Rectal smooth muscle tissue (tissue), 1 donor: ENCODE measurements around the gene SMAD7.

Source experiments
- H3K27ac ChIP-seq: one replicate; pipeline ENCODE4 v1.7.0; 2013; ENCODE audit warnings: low read depth, low read length, inconsistent platforms
- H3K27me3 ChIP-seq: one replicate; pipeline ENCODE4 v1.7.0; 2013; ENCODE audit warnings: low read length; ENCODE audit not compliant: control insufficient read depth, insufficient read depth
- H3K36me3 ChIP-seq: one replicate; pipeline ENCODE4 v1.7.0; 2013; ENCODE audit warnings: low read length; ENCODE audit not compliant: control insufficient read depth, insufficient read depth
- H3K4me1 ChIP-seq: one replicate; pipeline ENCODE4 v1.7.0; 2013; ENCODE audit warnings: low read length; ENCODE audit not compliant: control insufficient read depth, insufficient read depth
- H3K4me3 ChIP-seq: one replicate; pipeline ENCODE4 v1.7.0; 2013; ENCODE audit warnings: low read length
- H3K9ac ChIP-seq: one replicate; pipeline ENCODE4 v1.7.0; 2013; ENCODE audit warnings: low read length

Gene SMAD7

GRCh38 chr18:48950536-48951447 is at the start of gene SMAD7:
Gene SMAD7, minus strand, starts transcription at chr18:48950965. Its CDS starts 541 bp downstream, at chr18:48950424.
- H3K27me3 ChIP-seq: no peaks in the 10 kb centered on the region
- H3K4me1 ChIP-seq: peaks cover 28% of the 10 kb centered on the region
- H3K36me3 ChIP-seq: no peaks in the 10 kb centered on the region
- peak within 1 kb of the TSS; percentile 92 for H3K27ac ChIP-seq
- peak within 1 kb of the TSS; percentile 58 for H3K9ac ChIP-seq
- peak within 1 kb of the TSS; percentile 83 for H3K4me3 ChIP-seq

DNA sequence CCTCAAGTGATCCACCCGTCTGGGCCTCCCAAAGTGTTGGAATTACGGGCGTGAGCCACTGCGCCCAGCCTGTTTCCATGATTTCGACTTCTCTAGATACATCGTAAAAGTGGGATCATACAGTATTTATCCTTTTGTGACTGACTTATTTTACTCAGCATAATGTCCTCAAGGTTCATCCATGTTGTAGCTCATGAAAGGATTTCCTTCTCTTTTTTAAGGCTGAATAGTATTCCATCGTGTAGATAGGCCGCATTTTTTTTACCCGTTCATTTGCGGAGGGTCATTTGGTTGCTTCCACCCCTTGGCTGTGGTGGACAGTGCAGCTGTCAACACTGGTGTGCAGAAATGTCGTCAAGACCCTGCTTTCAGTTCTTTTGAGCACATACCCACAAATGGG is 48.8 kb upstream of the SMAD7 start:
- H3K9ac ChIP-seq: no peak overlapping the region
- H3K27me3 ChIP-seq: no peaks in the 10 kb centered on the region
- H3K36me3 ChIP-seq: no peaks in the 10 kb centered on the region
- no peak overlapping the region for H3K27ac ChIP-seq
- H3K4me1 ChIP-seq: peaks cover 15% of the 10 kb centered on the region
- H3K4me3 ChIP-seq: no peak overlapping the region

DNA sequence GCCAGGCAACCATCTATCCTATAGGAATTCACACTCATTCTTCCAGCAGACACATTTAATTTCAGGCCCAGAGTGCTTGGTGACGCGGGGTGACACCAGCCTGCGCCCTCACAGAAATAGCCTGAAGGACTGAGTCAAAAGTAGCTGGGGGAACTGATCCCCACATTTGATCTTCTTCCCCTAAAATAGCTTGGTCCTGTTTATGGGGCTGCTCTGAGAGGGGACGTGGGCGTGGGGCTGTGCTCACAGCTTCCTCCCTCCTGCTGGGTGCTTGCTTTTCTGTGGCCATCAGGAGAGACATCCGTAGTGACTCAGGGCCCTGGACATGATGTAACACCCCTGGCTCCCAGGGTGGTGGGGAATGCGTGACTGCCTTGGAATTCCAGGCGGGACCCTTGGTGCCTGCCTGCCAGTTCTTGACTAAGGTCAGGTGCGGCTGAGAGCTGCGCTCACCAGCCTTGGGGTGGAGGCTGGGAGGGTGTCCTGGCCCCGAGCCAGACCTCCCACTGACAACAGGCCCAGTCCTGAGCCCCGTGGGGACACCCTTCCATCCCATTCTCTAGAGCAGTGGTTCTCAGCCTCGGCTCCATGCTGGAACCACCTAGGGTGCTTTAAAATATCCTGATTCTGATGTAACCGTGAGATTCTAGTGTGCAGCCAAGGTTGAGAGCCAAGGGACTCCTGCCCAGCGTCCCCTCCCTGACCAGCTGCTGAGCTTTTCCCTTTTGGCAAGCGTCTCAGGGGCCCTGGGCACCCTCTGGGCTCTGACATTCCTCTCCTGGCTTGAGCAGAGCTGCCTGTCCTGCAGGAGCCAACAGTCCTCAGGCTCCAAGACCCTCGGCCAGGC is 47.4 kb upstream of the SMAD7 start:
- peak overlapping the region; percentile 65 for H3K27ac ChIP-seq
- no peak overlapping the region for H3K9ac ChIP-seq
- no peaks in the 10 kb centered on the region for H3K27me3 ChIP-seq
- peaks cover 26% of the 10 kb centered on the region for H3K4me1 ChIP-seq
- H3K4me3 ChIP-seq: no peak overlapping the region
- no peaks in the 10 kb centered on the region for H3K36me3 ChIP-seq

- no peak overlapping the region for H3K4me3 ChIP-seq
- peak overlapping the region; percentile 65 for H3K27ac ChIP-seq
- no peak overlapping the region for H3K9ac ChIP-seq
- no peaks in the 10 kb centered on the region for H3K36me3 ChIP-seq
- H3K27me3 ChIP-seq: no peaks in the 10 kb centered on the region
- peaks cover 27% of the 10 kb centered on the region for H3K4me1 ChIP-seq
Measured at GRCh38 chr18:48997681-48997984, 46.9 kb upstream of the SMAD7 start.

GRCh38 chr18:48996901-48997463 is 46.2 kb upstream of the SMAD7 start:
- no peak overlapping the region for H3K9ac ChIP-seq
- H3K27me3 ChIP-seq: no peaks in the 10 kb centered on the region
- peaks cover 27% of the 10 kb centered on the region for H3K4me1 ChIP-seq
- peak overlapping the region; percentile 16 for H3K27ac ChIP-seq
- H3K36me3 ChIP-seq: no peaks in the 10 kb centered on the region
- no peak overlapping the region for H3K4me3 ChIP-seq

GRCh38 chr18:48996041-48996440 is 45.3 kb upstream of the SMAD7 start:
- Histone ChIP-seq H3K9ac (no peak overlapping the region), H3K27ac (no peak overlapping the region), H3K4me1 (peaks cover 27% of the 10 kb centered on the region), H3K4me3 (no peak overlapping the region), H3K27me3 (no peaks in the 10 kb centered on the region), H3K36me3 (no peaks in the 10 kb centered on the region)

DNA sequence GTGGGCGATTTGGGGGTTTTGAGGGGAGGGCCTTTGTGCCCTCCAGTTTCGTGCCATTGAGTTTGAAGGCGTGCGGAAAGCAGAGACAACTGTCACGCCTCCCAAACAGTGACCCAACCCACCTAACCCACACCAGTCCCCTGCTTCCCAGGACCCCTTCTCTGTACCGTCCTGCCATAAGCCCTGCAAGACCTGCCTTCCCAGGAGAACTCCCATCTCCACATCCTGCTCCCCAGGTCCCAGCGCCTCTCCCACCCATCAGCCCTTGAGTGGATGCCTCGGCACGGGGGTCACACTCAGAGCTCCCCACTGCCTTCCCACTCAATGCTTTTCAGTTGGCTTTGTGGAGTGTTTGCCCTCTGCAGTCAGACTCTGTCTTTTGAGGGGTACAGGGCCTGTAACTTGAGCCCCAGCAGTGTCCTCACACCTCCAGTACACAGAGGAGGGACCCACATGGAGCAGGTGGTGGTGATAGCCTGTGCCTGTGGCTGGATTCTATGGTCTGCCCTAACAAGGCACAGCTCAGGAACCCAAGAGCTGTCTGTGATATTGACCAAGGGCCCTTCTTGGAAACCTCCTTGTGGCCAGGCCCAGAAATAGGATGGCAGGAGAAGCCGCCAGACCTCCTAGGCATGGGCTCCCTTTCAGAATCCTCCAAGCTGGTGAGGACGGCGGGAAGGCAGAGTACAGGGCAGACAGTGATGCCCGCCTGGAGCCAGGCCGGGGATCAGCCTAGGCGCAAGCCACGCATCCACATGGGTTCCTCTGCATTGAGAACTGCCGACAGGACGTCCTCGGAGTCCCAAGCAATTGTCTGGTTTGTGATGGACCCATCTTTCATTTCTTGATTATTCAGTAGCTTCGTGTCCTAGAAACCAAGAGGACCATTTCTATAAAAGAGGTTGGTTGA is 44.4 kb upstream of the SMAD7 start:
- Histone ChIP-seq H3K9ac (no peak overlapping the region), H3K27ac (peak overlapping the region; percentile 70), H3K4me3 (no peak overlapping the region), H3K4me1 (peaks cover 27% of the 10 kb centered on the region), H3K27me3 (no peaks in the 10 kb centered on the region), H3K36me3 (no peaks in the 10 kb centered on the region)

DNA sequence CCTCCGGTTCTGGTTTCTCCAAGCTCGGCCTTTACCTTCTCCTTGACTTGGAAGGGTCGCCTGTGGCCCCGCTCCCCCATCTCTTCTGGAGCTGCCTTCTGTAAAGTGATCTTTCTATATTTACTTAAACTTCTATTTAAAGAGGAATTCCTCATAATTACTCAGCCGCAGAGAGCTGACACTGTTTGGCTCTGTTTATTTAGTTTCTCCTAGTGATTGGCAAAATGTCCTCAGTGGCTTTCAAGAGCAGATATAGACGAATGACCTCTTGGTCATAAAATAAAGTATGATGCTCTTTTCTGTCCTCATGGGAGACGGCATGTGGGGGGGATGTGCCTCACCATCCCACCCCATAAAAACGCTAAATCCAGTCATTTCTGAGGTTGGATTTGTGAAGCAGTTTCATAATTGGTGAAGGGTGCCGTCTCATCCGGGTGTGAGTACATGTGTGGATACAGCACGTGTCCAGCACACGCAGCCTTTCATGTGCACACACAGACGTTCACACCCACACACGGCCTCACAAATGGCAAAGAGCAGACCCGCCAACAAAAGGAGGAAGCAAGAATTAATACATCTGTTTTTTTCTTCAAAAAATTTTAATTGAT is 43.4 kb upstream of the SMAD7 start:
- H3K36me3 ChIP-seq: no peaks in the 10 kb centered on the region

DNA sequence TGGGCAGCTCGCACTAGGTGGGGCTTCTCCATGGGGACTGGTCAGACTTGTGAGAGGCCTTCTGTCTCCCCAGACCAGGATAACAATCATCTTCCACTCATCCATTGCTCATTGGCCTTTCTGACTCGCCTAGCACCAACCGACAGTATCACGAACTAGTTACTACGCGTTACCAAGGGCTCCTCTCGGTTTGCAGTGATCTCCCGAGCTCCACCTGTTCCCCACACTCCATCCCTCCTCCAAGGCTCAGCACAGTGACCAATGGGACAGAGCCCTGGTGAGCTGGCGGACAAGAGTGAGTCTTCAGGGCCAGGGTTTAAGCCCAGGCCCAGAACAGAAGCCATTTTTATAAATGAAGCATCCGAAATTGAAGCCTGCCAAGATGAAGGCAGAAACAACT is 42.8 kb upstream of the SMAD7 start:
- no peak overlapping the region for H3K4me3 ChIP-seq
- H3K27ac ChIP-seq: peak overlapping the region; percentile 70
- H3K27me3 ChIP-seq: no peaks in the 10 kb centered on the region
- no peak overlapping the region for H3K9ac ChIP-seq
- H3K4me1 ChIP-seq: peaks cover 27% of the 10 kb centered on the region
- no peaks in the 10 kb centered on the region for H3K36me3 ChIP-seq

More for the DNA sequence above, 43.4 kb upstream of the SMAD7 start:
- Histone ChIP-seq H3K27ac (peak overlapping the region; percentile 70), H3K4me1 (peaks cover 27% of the 10 kb centered on the region), H3K27me3 (no peaks in the 10 kb centered on the region), H3K9ac (no peak overlapping the region), H3K4me3 (no peak overlapping the region)

DNA sequence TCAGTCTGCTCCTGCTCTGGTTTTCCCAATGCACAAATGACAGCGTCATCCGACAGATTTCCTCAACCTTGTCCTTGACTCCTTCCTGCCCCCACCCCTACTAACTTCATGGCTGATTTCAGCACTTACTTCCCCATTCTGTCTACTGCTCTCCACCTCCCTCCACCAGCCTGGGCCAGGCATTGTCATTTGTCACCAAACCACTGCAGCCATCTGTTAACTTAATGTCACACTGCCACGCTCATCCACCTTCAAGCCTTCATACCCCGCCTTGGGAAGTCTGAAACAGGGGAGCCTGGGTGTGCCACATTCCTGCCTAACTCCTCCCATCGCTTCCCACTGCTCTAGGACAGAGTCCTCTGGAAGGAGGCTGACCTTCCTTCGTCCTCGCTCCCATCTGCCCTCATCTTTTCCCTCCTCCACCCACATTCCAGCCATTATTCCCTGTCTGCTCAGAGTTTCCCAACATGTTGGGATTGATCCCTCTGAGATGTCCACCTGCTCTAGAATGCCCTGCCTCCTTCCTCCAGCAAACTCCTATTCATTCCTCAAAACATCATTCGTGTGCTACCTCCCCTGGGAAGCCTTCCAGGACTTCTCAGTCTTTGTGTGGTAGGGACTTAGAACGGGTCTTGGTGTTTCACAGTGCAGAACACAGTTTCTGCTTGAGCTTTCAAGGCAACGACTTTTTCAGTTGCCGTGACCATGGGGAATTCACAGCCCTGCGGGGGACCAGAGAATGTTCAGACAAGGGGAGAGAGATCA is 42.2 kb upstream of the SMAD7 start:
- Histone ChIP-seq H3K4me3 (no peak overlapping the region), H3K9ac (no peak overlapping the region), H3K4me1 (peaks cover 20% of the 10 kb centered on the region), H3K27ac (peak overlapping the region; percentile 70), H3K36me3 (no peaks in the 10 kb centered on the region), H3K27me3 (no peaks in the 10 kb centered on the region)

GRCh38 chr18:48992133-48992532 is 41.4 kb upstream of the SMAD7 start:
- H3K9ac ChIP-seq: no peak overlapping the region
- no peaks in the 10 kb centered on the region for H3K27me3 ChIP-seq
- peaks cover 16% of the 10 kb centered on the region for H3K4me1 ChIP-seq
- no peak overlapping the region for H3K4me3 ChIP-seq
- no peaks in the 10 kb centered on the region for H3K36me3 ChIP-seq
- no peak overlapping the region for H3K27ac ChIP-seq
